Hepatic stellate cell (primary cell): Measurements from ENCODE around the gene RBM12.
"Not testable (repeated sequence)": the region's sequence is repeated elsewhere in the genome, so short reads cannot be mapped to it uniquely, and the experiment has no call there.

Experiments used
- DNase-seq: peaks from one replicate; pipeline ENCODE4 v3.0.0; 2011; ENCODE audit warnings: low spot score

The RBM12 gene, protein sequence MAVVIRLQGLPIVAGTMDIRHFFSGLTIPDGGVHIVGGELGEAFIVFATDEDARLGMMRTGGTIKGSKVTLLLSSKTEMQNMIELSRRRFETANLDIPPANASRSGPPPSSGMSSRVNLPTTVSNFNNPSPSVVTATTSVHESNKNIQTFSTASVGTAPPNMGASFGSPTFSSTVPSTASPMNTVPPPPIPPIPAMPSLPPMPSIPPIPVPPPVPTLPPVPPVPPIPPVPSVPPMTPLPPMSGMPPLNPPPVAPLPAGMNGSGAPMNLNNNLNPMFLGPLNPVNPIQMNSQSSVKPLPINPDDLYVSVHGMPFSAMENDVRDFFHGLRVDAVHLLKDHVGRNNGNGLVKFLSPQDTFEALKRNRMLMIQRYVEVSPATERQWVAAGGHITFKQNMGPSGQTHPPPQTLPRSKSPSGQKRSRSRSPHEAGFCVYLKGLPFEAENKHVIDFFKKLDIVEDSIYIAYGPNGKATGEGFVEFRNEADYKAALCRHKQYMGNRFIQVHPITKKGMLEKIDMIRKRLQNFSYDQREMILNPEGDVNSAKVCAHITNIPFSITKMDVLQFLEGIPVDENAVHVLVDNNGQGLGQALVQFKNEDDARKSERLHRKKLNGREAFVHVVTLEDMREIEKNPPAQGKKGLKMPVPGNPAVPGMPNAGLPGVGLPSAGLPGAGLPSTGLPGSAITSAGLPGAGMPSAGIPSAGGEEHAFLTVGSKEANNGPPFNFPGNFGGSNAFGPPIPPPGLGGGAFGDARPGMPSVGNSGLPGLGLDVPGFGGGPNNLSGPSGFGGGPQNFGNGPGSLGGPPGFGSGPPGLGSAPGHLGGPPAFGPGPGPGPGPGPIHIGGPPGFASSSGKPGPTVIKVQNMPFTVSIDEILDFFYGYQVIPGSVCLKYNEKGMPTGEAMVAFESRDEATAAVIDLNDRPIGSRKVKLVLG

DNA sequence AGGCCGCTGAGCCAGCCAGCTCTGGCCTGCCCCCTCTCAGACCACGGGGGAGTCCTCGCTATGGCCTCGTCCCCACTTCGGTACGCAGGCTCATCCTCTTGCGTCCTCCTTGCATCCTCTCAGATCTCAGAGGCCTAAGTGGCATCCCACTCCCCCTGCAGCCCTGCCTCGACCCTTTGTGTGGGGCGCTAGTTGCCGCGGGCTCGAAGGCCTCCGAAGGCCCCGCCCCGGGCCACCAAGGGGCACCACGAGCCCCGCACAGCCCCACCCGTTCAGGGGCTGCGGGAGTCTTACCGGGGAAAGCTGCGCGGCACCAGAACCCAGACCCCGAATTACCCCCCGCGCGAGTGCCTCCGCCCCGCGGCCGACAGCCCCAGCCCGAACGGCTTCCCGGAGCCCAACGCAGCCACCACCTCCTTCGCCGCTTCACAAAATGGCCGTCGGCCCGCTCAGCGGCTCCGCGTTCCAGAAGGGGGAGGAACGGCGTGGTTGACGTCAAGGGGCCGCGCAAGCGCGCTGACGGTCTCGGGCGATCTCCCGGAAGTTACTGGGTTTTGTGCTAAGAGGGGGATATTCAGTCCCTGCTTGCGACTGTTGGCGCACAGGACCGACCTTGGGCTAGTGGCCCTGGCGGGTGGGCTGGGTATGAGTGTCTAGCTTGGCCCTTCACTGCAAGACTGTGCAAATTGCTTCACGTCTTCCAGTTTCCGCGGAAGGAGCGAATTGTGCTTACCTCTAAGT is at the start of gene RBM12, which contains the start of gene CPNE1:
TSS of gene RBM12 (minus strand) at position 435 of the 741 bp plus-strand sequence. CDS start 9,578 bp downstream, outside the sequence.
TSS of gene CPNE1 (minus strand) at position 435 of the 741 bp plus-strand sequence. CDS start 31,977 bp downstream, outside the sequence.
- peak; percentile 99 for DNase-seq

DNA sequence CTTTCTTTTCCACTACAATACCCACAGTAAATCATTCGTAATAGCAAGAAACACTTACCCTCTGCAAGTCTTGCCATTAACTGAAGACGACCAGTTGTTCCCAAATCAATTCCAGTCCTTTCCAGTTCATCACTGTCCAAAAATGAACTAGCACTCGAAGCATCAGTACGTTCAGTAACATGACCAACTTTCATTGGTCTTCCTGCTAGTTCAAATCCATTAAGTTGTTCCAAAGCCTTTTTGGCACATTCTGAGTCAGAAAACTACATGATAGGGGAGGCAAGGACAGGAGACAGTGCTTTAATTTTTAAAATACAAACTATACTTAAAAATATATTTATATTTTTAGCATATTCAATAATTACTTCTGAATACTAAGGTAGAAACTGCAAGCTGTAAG is 49.4 kb upstream of the RBM12 start:
- DNase-seq: no peak

DNA sequence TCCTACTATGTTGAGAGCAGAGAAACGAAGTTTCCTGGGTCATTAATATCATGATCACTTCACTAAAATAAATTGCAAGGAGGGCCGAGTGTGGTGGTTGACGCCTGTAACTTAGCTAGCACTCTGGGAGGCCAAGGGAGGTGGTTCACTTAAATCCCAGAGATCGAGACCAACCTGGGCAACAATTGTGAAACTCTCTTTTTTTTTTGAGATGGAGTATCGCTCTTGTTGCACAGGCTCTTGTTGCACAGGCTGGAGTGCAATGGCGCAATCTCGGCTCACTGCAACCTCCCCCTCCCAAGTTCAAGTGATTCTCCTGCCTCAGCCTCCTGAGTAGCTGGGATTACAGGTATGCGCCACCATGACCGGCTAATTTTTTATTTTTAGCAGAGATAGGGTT is 48.4 kb upstream of the RBM12 start:
- DNase-seq: not testable (repeated sequence)

DNA sequence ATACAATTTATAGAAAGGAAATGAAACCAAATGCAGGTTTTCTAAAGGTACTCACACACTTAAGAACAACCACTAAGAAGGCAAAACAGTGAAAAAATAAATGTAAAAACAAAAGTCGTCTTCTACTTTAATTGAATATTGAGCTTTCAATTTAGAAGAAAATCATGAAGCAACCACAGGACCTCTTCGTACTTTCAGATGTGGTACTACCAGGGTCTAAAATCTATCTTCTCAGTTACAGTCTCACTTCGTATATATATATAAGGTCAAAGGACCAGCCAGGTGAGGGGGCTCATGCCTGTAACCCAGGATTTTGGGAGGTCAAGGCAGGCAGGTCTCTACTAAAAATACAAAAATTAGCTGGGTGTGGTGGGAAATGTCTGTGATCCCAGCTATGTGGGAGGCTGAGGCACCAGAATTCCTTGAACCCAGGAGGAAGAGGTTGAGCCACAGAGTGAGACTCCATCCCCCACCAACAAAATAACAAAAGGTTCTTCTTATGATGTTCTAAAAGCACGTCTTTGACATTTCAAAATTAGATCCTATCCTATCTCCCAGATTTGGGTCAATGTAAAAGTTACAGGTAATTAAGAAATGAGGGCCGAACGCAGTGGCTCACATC is 47.0 kb upstream of the RBM12 start:
- no peak for DNase-seq

DNA sequence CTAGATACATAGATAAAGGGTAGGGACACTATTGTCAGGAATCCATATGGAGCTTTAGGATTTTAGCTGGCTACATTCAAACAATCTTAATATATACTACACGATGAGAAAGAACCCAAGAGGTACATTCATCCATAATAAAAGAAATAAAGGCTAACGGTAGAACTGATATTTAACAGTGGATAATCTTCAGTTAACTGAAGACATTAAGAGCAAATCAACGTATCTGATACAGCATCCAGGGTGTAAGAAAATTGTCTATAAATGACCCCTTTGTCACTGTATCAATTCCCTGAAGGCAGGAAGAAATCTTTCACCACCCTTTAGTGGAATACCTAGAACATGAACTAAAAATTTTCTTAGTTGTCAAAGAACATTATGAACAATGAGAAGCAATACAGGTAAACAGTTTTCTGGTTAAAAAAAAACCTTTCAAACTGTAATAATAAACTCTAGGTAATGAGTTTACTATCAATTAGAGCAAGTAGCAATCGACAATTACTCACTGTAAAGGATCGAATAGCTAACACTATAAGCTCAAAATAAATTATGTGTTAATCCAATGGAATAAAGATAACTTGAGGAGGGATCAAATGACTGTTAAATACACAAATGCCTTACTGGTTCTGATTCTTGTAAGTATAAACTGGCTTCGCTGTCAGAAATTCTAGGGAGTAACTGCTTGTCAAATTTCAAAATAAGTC is 46.3 kb upstream of the RBM12 start:
- no peak for DNase-seq

DNA sequence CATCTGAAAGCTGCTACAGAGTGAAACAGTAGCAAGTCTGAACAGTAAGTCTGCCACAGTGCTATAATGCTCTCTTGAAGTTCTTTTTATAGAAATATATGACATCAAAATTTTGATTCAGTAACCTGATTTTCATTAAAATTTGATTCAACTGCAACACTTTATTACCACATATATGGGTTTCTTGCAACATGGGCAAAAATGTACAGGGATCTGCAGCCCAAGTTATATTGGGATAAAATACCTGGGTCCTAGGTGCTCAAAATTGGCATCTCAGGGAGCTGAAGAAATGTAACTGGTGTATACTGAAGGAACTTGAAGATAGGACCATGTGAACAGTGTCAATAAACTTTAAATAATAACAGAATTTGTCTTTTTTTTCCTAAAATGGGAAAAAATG is 45.3 kb upstream of the RBM12 start:
- DNase-seq: no peak

DNA sequence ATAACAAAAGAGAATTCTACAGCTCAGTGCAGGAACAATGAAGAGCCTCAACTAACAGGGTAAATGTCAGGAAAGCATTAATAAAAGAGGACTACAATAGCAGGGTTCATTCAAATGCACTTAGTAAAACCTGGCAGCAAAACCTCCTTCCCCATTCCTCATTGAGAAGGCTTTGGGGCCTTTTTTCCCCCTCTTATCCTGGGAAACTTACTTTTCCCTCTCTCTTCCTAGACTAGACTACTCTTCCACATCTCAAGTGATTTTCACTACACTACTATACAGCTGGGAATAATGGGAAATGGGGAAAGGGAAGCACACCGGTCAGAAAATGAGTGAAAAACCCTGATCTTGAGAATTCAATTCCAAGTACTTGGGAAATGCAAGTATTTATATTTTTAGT is 44.6 kb upstream of the RBM12 start:
- no peak for DNase-seq

DNA sequence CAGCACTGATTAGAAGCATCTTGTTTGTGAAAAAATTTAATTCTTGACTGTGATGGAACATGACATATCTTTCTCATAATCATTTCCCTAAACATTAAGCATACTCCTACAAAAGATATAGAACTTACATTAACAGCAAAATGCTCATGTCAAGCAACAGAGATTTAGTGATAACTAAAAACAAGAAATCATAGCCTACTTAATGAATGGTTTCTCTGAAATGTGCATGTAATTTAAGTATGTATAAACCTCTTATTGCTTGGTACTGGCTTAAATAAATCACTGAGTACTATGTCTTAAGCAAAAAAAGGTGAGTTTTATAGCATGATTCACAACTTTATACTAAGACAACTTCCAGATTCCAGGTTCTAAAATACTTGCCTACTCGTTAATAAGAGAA is 43.8 kb upstream of the RBM12 start:
- no peak for DNase-seq

DNA sequence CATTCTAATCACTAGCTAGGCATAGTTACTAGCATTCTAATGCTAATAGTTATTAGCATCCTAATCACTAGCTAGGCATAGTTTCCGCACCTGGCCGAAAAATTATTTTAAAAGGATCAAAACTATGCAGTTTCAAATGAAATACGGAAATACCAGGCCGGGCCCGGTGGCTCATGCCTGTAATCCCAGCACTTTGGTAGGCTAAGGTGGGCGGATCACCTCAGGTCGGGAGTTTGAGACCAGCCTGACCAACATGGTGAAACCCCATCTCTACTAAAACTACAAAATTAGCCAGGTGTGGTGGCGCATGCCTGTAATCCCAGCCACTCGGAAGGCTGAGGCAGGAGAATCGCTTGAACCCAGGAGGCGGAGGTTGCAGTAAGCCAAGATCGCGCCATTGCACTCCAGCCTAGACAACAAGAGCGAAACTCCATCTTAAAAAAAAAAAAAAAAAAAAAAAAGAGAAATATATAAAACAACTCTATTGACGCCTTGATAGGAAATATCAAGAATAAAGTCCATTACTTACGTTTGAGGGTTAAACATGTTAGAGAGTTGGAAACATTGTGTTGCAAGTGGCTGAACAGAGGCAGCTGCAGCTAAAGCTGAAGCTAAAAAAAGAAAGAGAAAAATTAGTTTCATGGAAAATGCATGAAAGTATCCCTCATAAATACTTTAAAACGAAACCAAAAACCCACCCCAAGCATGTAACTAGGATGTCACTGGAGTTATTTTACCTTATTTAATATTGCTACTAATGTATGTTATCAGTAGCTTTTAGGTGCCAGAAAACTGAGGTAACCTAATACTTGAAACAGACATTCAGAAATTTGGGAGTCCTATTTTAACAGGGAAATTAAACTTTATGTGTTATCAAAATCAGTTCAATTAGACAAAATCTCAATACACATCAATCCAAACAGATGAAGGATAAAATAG is 42.2 kb upstream of the RBM12 start:
- DNase-seq: not testable (repeated sequence)

DNA sequence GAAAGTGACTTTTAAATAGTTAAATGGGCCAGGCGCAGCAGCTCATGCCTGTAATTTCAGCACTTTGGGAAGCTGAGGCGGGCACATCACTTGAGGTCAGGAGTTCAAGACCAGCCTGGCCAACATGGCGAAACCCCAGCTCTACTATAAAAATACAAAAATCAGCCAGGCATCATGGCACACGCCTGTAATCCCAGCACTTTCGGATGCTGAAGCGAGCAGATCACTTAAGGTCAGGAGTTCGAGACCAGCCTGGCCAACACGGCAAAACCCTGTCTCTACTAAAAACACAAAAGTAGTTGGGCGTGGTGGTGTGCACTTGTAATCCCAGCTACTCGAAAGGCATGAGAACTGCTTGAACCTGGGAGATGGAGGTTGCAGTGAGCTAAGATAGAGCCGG is 41.2 kb upstream of the RBM12 start:
- DNase-seq: not testable (repeated sequence)

DNA sequence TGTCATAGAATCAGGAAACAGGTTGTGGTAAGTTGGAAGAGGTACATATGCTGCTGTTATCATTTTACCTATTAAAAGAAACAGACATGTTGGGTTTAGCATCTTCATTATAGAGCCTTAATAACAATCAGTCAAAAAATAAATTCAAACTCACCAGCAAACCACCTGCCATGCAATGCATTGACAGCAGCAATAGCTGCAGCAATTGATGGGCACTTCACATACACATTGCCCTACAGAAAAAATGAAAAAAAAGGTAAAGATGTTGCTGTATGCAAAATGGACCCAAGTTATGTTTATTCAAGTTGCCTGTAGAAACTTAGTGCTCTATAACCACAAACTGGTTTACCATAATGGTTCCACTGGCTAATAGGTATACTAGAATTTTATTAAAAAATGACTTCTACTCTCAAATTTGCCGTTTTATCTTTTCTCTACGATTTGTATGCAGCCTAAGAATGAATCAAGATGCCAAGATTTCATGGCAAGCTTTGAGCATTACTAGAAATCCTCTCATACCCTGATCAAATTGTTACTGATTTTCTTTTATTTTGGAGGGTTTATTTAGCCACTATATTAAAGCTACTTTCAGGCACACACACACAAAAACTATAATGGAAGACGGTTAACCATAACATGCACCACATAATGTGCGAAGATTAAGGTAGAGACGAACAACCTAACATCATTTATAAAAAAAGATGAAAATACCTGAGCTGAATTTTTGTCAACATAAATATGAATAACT is 40.0 kb upstream of the RBM12 start:
- no peak for DNase-seq

DNA sequence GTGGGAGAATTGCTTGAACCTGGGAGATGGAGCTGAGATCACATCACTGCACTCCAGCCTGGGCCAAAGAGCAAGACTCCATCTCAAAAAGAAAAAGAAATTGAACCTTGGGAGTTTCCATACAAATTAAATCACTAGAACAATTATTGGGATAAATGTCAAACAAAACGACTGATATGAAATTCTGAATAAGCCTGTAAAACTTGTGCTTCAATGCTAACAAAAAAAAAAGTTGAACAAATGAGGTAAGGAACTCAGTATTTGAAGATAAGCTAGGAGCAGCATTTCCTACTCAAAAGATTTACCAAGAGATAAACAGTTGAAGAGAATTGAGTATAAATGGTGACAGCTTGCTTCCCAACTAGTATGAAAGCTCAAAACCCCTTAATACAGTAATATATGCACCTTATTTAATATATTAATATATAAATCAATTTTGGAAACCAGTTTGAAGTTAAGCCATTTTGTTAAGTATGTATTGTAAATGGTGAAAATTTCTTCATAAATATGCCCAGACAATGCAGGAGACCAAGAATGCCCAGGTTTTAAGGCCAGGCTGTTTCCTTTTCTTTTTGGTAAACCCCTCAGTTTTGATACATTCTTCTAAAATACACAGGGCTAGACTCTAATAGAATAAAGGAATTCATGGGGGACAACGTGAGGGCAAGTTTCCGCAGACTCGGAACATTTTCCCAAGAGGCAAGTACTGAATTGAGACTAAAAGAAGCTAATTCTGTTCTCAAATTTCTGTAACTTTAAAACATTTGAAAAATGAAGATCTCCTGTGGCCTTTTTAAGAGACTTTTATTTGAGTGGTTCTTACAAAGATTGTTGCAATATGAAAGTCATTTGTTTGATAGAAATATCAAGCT is 38.4 kb upstream of the RBM12 start:
- DNase-seq: no peak

DNA sequence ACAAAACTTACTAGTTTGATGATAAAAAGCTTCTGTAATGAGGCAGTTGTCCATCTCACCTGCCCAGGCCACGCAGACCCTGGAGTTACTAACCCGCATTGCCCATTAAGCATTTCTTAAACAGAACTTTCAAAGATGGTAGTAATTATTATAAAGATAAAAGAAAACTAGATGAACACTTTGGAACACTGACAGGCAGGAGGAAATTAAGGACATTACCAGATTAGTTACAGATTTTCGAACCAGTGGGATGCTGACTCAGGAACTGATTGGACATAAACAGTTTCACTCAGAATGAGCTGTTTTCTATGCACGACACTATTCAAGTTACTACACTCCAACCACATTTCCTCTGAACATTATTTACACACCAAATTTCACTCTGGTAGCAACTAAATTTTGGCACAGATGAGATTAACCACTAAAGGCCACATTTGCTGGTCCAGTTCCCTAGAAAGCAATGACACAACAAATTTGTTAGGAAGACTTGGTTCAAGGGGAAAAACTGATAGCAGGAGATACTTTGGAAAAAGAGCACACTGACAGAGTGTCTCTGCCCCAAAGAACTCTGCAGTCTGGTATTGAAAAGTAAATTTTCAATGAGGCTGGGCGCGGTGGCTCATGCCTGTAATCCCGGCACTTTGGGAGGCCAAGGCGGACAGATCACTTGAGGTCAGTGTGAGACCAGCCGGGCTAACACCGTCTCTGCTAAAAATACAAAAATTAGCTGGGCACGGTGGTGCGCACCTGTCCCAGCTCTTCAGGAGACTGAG is 37.5 kb upstream of the RBM12 start:
- no peak for DNase-seq

DNA sequence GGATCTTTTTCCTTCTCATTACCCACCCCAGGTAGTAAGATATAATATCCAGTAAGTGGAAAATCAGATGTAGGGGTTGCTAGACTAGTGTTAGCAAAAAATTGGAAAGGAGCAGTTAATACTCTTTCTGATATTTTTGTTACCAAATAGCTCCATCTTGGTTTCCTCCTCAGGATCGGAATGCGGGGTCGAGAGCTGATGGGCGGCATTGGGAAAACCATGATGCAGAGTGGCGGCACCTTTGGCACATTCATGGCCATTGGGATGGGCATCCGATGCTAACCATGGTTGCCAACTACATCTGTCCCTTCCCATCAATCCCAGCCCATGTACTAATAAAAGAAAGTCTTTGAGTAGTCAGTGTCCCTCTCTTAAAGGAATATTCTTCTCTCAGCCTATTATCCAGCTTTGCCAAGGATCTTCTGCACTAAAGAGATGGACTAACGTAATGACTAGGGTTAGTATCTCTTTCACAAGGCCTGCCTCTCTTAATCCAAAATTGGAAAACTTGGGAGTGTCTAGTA is 36.0 kb upstream of the RBM12 start:
- DNase-seq: no peak

DNA sequence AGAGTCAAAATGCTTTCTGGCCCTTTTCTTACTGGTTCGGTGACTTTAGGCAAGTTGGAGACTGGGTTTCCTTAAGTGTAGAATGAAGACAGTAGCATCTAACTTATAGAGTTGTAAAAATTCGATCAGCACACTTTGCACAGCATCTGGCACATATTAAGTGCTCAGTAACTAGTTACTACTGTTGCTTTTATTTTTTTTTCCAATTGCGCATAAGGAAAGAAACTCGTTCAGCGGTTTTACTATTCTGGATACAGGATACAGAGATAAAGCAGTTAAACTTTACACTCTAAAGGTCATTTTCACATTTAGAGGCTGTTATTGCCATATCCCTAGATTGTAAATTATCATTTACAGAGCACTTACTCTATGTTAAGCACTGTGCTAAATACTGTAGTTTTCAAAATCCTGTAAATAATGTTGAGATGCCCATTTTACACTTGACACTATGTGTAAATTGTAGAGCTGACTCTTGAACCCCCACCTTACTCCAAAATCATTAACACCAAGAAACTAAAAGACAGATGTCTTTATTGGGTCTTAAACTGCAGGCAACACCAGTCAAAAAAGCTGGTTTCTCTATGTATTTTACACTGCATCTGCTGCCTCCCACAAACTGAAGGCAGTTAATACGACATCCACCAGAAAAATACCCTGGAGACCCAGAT is 35.4 kb upstream of the RBM12 start:
- DNase-seq: no peak

DNA sequence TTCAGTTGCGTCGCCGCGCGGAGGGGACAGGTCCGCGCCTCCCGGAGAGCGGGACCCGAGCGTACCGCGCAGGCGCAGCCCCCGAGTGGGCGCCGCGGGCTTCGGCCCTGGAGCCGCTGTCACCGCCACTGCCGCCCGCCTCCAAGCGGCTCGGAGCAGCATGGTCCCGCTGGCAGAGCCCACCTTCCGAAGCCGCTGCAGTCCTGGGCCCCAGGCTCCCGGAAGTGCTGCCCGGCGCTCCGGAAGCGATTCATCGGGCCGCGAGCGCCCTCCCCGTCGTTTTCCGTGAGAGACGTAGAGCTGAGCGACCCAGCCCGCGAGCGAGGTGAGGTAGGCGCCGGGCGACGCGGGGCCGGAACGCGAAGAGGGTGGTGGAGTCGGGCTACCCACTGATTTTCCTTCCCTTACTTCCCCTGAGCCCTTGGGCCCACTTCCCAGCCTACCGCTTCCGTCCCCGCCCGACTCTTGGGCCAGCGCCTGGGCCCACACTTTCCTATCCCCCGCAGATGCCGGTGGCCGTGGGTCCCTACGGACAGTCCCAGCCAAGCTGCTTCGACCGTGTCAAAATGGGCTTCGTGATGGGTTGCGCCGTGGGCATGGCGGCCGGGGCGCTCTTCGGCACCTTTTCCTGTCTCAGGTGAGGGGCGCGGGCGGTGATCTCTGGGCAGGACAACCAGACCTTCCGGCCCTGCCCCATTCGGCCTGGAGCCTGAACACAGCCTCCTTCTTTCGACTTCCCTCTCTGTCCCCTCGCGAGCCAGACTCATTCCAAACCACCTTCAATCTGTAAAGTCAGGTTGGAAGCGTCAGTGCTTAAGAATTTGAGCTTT is 34.6 kb upstream of the RBM12 start, which contains the start of the genes NFS1 and ROMO1:
TSS of gene NFS1 (minus strand) at position 226 of the 830 bp plus-strand sequence. CDS start at position 162, 64 bp downstream.
TSS of gene ROMO1 (plus strand) at position 279 of the 830 bp plus-strand sequence. CDS start at position 507, 228 bp downstream.
- DNase-seq: peak; percentile 89
